Cardiac fibroblast (primary cell): ENCODE results near the gene ASCL2.

Experiments used
- DNase-seq, 2 donors: peaks; one replicate each; pipeline versions ENCODE4 v3.0.0 to v3.0.0-alpha.2; 2010; ENCODE audit warnings: low read depth in 2 of 2
- H3K4me3 ChIP-seq, 2 donors: replicated peaks in 1 of 2; 1 replicate in 1 of 2; 2 replicates in 1 of 2; pipeline ENCODE4 v1.5.1; 2011; ENCODE audit warnings: low read depth in 2 of 2, low read length in 2 of 2, mild to moderate bottlenecking in 2 of 2, moderate library complexity in 1 of 2
- CTCF ChIP-seq: IDR thresholded peaks from one replicate; pipeline ENCODE4 v1.5.1; 2011; ENCODE audit warnings: low read depth, mild to moderate bottlenecking, low read length, inconsistent platforms

Gene ASCL2

GRCh38 chr11:2261436-2262230 is 8.8 kb downstream of the ASCL2 start:
- no peak overlapping the region for H3K4me3 ChIP-seq
- no peak for DNase-seq
- no peak for TF ChIP-seq CTCF

- no peak overlapping the region for H3K4me3 ChIP-seq
- DNase-seq: no peak
- no peak for TF ChIP-seq CTCF
These were observed 9.7 kb downstream of the ASCL2 start for GRCh38 chr11:2260491-2261364.

- TF ChIP-seq CTCF: no peak
- no peak for DNase-seq
- no peak overlapping the region for H3K4me3 ChIP-seq
These were observed 10.4 kb downstream of the ASCL2 start for GRCh38 chr11:2259897-2260451.

- no peak overlapping the region for H3K4me3 ChIP-seq
- no peak for DNase-seq
- no peak for TF ChIP-seq CTCF
These were observed 10.9 kb downstream of the ASCL2 start for GRCh38 chr11:2259466-2259830.

- TF ChIP-seq CTCF: no peak
- H3K4me3 ChIP-seq: no peak overlapping the region
- no peak for DNase-seq
These were observed 11.6 kb downstream of the ASCL2 start for GRCh38 chr11:2258501-2259465.
